KMS-11 (cell line): ENCODE results near the gene DMWD.

Experiments
- H2AFZ ChIP-seq: fragments of 200-600 bp; sonication (generic); 2 replicates; pipeline ENCODE4 v1.6.1; 2016; ENCODE audit warnings: antibody characterized with exemption, mixed run types, low read depth
- H3K27ac ChIP-seq: fragments of 200-600 bp; sonication (generic); 2 replicates; pipeline ENCODE4 v1.6.1; 2016; ENCODE audit warnings: mild to moderate bottlenecking, mixed run types
- H3K27me3 ChIP-seq: fragments of 200-600 bp; sonication (generic); 2 replicates; pipeline ENCODE4 v1.6.1; 2017; ENCODE audit warnings: mild to moderate bottlenecking, low read depth, mixed run types, moderate library complexity; ENCODE audit not compliant: insufficient read depth
- H3K36me3 ChIP-seq: fragments of 200-600 bp; sonication (generic); 2 replicates; pipeline ENCODE4 v1.6.1; 2017; ENCODE audit warnings: mild to moderate bottlenecking, mixed run types; ENCODE audit not compliant: insufficient read depth
- H3K4me1 ChIP-seq: fragments of 200-600 bp; sonication (generic); 2 replicates; pipeline ENCODE4 v1.6.1; 2016; ENCODE audit warnings: mild to moderate bottlenecking, low read depth, mixed run types; ENCODE audit not compliant: poor library complexity, severe bottlenecking
- H3K4me2 ChIP-seq: fragments of 200-600 bp; sonication (generic); 2 replicates; pipeline ENCODE4 v1.7.0; 2016; ENCODE audit warnings: mild to moderate bottlenecking, mixed run types
- H3K4me3 ChIP-seq: fragments of 200-600 bp; sonication (generic); IDR thresholded peaks from 2 replicates; pipeline ENCODE4 v1.6.1; 2017; ENCODE audit warnings: low read depth, low read length, mixed read lengths; ENCODE audit not compliant: insufficient read depth
- H3K79me2 ChIP-seq: fragments of 200-600 bp; sonication (generic); 2 replicates; pipeline ENCODE4 v1.6.1; 2016; ENCODE audit warnings: low read depth, mixed run types; ENCODE audit not compliant: insufficient read depth
- H3K9ac ChIP-seq: fragments of 200-600 bp; sonication (generic); 2 replicates; pipeline ENCODE4 v1.6.1; 2016; ENCODE audit warnings: mild to moderate bottlenecking, mixed run types
- H4K20me1 ChIP-seq: fragments of 200-600 bp; sonication (generic); 2 replicates; pipeline ENCODE4 v1.6.1; 2016; ENCODE audit warnings: mild to moderate bottlenecking, mixed run types; ENCODE audit not compliant: insufficient read depth
- CTCF ChIP-seq: fragments of 200-600 bp; sonication (generic); conservative IDR thresholded peaks from 2 replicates; pipeline ENCODE4 v1.6.1; 2017; ENCODE audit warnings: low read depth, mild to moderate bottlenecking, antibody characterized with exemption, low read length, moderate library complexity, mixed read lengths

Gene DMWD

GRCh38 chr19:45815481-45816216, 23.0 kb upstream of the DMWD start:
- H3K79me2 ChIP-seq: no peaks in the 10 kb centered on the region
- no peak overlapping the region for H3K27ac ChIP-seq
- no peak for TF ChIP-seq CTCF
- no peak overlapping the region for H3K9ac ChIP-seq
- H3K36me3 ChIP-seq: no peaks in the 10 kb centered on the region
- no peak overlapping the region for H2AFZ ChIP-seq
- no peaks in the 10 kb centered on the region for H4K20me1 ChIP-seq
- H3K27me3 ChIP-seq: no peaks in the 10 kb centered on the region
- H3K4me3 ChIP-seq: no peak overlapping the region
- no peak overlapping the region for H3K4me2 ChIP-seq
- peaks cover 18% of the 10 kb centered on the region for H3K4me1 ChIP-seq

GRCh38 chr19:45814851-45815480, 22.3 kb upstream of the DMWD start, which contains the start of gene RSPH6A:
Gene RSPH6A (minus strand): TSS chr19:45815308. CDS start chr19:45815176, 132 bp downstream.
- Histone ChIP-seq H3K9ac (no peak within 1 kb of the TSS), H3K27ac (no peak within 1 kb of the TSS), H3K36me3 (no peaks in the 10 kb centered on the region), H3K4me3 (no peak within 1 kb of the TSS), H2AFZ (no peak within 1 kb of the TSS), H3K4me1 (peaks cover 25% of the 10 kb centered on the region), H3K4me2 (no peak within 1 kb of the TSS), H3K79me2 (no peaks in the 10 kb centered on the region), H4K20me1 (no peaks in the 10 kb centered on the region), H3K27me3 (no peaks in the 10 kb centered on the region)
- TF ChIP-seq CTCF: no peak

- H3K27ac ChIP-seq: no peak overlapping the region
Measured at GRCh38 chr19:45814166-45814780, 21.6 kb upstream of the DMWD start.

GRCh38 chr19:45812297-45812696, 19.7 kb upstream of the DMWD start:
- H3K79me2 ChIP-seq: no peaks in the 10 kb centered on the region
- no peak for TF ChIP-seq CTCF
- no peaks in the 10 kb centered on the region for H3K27me3 ChIP-seq
- H3K27ac ChIP-seq: no peak overlapping the region
- H3K9ac ChIP-seq: no peak overlapping the region
- H4K20me1 ChIP-seq: no peaks in the 10 kb centered on the region
- H3K36me3 ChIP-seq: no peaks in the 10 kb centered on the region
- H2AFZ ChIP-seq: no peak overlapping the region
- no peak overlapping the region for H3K4me3 ChIP-seq
- no peak overlapping the region for H3K4me2 ChIP-seq
- peaks cover 31% of the 10 kb centered on the region for H3K4me1 ChIP-seq

More at GRCh38 chr19:45814166-45814780, 21.6 kb upstream of the DMWD start:
- H3K4me2 ChIP-seq: no peak overlapping the region
- no peak for TF ChIP-seq CTCF
- H3K4me1 ChIP-seq: peaks cover 32% of the 10 kb centered on the region
- H3K79me2 ChIP-seq: no peaks in the 10 kb centered on the region
- no peaks in the 10 kb centered on the region for H3K27me3 ChIP-seq
- no peak overlapping the region for H3K4me3 ChIP-seq
- H4K20me1 ChIP-seq: no peaks in the 10 kb centered on the region
- H3K36me3 ChIP-seq: no peaks in the 10 kb centered on the region
- H3K9ac ChIP-seq: no peak overlapping the region
- no peak overlapping the region for H2AFZ ChIP-seq
